ENCODE data around the gene SYNE2. TPM values are rescaled to one million over a fixed set of nuclear protein-coding genes. Genes with fewer than 3 reads are reported as not detected.
"Not testable (repeated sequence)": the region's sequence is repeated elsewhere in the genome, so short reads cannot be mapped to it uniquely, and the experiment has no call there.

The SYNE2 gene
- total RNA-seq (348 TPM), polyA plus RNA-seq (10 to 100 TPM; 25.6 to 44.9 (median 32.2) TPM)

DNA sequence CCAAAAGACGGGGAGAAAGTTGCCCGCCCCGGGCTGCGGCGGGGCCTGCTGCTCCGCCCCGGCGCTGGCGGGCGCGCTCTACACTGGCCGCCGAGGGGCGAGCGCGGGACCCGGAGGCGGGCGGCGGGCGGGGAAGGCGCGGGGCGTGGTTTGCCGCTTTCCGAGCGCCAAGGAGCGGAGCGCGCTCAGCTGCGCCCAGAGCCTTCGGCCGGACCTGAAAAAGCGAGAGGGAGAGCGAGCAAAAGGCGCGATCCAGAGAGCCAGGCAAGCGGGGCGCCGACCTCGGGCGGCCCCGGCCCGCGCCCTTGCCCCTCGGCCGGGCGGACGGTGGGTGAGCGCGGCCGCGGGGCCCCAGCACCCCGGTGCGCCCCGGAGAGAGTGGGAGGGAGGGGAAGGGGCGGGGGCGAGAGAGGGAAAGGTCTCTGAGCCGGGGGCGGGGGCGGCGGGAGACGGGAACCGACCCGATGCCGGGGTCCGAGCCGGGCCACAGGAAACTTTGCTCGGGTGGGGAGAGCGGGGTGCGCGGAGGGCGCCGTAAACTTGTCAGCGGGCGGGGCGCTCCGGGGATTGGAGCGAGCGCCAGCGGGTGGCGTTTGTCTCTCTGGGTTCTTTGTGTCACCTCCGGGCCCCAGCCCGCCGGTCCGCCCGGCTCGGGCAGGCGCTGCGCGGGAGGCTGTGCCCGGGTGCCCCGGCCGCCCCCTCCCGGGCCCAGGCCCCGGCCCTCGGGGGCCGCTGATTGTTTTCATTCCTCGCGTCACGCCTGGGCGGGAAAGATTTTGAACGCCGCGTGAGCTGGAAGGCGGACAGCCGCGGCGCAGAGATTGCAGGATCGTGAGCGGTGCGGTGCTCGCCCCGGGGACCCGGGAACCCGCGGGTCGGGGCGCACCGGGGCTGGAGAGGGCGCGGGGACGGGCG, at the start of gene SYNE2:
SYNE2 (plus strand) TSS at position 188 of the 915 bp plus-strand sequence. CDS start 56,145 bp downstream, outside the sequence.
- H3K36me3 ChIP-seq (ENCODE audit: control insufficient read depth, insufficient read depth, low read length): no peaks in the 10 kb centered on the region
- H3K4me3 Mint-ChIP-seq: peak within 1 kb of the TSS; percentile 85 to 99 (median 96)
- H3K4me3 ChIP-seq (ENCODE audit: low read depth, low read length): peak within 1 kb of the TSS; percentile 97
- H3K27ac Mint-ChIP-seq: peak within 1 kb of the TSS; percentile 90 to 95 (median 94)
- H3K9me3 Mint-ChIP-seq: peaks cover 0 to 4% (median 0%) of the 10 kb centered on the region in 7 donors
- peaks cover 46% of the 10 kb centered on the region for H3K4me1 ChIP-seq (ENCODE audit: control insufficient read depth, insufficient read depth, low read length, poor library complexity, severe bottlenecking)
- peaks cover 4% of the 10 kb centered on the region for H3K36me3 Mint-ChIP-seq
- DNase-seq (peak; percentile 74 to 85 (median 80)), ATAC-seq (ENCODE audit: low read depth in 2 of 2) (peak; percentile 84 to 85)
- peaks cover 28 to 45% (median 39%) of the 10 kb centered on the region in 4 donors for H3K4me1 Mint-ChIP-seq
- H3K9me3 ChIP-seq (ENCODE audit: control insufficient read depth in 2 of 2, low read length in 2 of 2): no peaks in the 10 kb centered on the region
- H3K27ac ChIP-seq (ENCODE audit: insufficient read depth, low read length, poor library complexity, severe bottlenecking): peak within 1 kb of the TSS; percentile 81
- H3K27me3 ChIP-seq (ENCODE audit: control insufficient read depth, insufficient read depth, low read length): no peaks in the 10 kb centered on the region
- H3K27me3 Mint-ChIP-seq: no peaks in the 10 kb centered on the region

GRCh38 chr14:63803221-63803791, 49.5 kb upstream of the SYNE2 start:
- not testable (repeated sequence) for H3K4me1 ChIP-seq (ENCODE audit: control insufficient read depth, insufficient read depth, low read length, poor library complexity, severe bottlenecking); H3K9me3 Mint-ChIP-seq; H3K4me1 Mint-ChIP-seq; H3K9me3 ChIP-seq (ENCODE audit: control insufficient read depth in 2 of 2, low read length in 2 of 2); H3K27ac ChIP-seq (ENCODE audit: insufficient read depth, low read length, poor library complexity, severe bottlenecking); DNase-seq; H3K27ac Mint-ChIP-seq; H3K27me3 ChIP-seq (ENCODE audit: control insufficient read depth, insufficient read depth, low read length); H3K4me3 Mint-ChIP-seq; ATAC-seq (ENCODE audit: low read depth in 2 of 2); H3K4me3 ChIP-seq (ENCODE audit: low read depth, low read length); H3K36me3 ChIP-seq (ENCODE audit: control insufficient read depth, insufficient read depth, low read length); H3K36me3 Mint-ChIP-seq
- H3K27me3 Mint-ChIP-seq: peaks cover 12% of the 10 kb centered on the region

GRCh38 chr14:63806064-63806463, 46.7 kb upstream of the SYNE2 start:
- not testable (repeated sequence) for H3K4me1 ChIP-seq (ENCODE audit: control insufficient read depth, insufficient read depth, low read length, poor library complexity, severe bottlenecking); H3K27me3 ChIP-seq (ENCODE audit: control insufficient read depth, insufficient read depth, low read length); H3K27ac ChIP-seq (ENCODE audit: insufficient read depth, low read length, poor library complexity, severe bottlenecking); H3K4me3 ChIP-seq (ENCODE audit: low read depth, low read length); H3K36me3 Mint-ChIP-seq; ATAC-seq (ENCODE audit: low read depth in 2 of 2); H3K27ac Mint-ChIP-seq; H3K4me1 Mint-ChIP-seq; H3K27me3 Mint-ChIP-seq; H3K9me3 Mint-ChIP-seq; H3K4me3 Mint-ChIP-seq; H3K36me3 ChIP-seq (ENCODE audit: control insufficient read depth, insufficient read depth, low read length); DNase-seq; H3K9me3 ChIP-seq (ENCODE audit: control insufficient read depth in 2 of 2, low read length in 2 of 2)

DNA sequence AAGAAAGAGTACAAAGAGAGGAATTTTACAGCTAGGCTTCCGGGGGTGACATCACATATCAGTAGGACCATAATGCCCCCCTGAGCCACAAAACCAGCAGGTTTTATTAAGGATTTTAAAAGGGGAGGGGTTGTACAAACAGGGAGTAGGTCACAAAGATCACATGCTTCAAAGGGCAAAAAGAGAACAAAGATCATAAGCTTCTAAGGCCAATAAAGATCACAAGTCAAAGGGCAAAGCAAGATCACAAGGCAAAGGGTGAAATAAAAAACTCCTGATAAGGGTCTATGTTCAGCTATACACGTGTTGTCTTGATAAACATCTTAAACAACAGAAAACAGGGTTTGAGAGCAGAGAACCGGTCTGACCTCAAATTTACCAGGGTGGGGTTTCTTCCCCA, 41.1 kb upstream of the SYNE2 start:
- H3K4me1 Mint-ChIP-seq; H3K36me3 ChIP-seq (ENCODE audit: control insufficient read depth, insufficient read depth, low read length); H3K4me3 Mint-ChIP-seq; H3K4me3 ChIP-seq (ENCODE audit: low read depth, low read length); ATAC-seq (ENCODE audit: low read depth in 2 of 2); H3K27me3 ChIP-seq (ENCODE audit: control insufficient read depth, insufficient read depth, low read length); H3K36me3 Mint-ChIP-seq; H3K9me3 ChIP-seq (ENCODE audit: control insufficient read depth in 2 of 2, low read length in 2 of 2); H3K9me3 Mint-ChIP-seq; H3K27ac ChIP-seq (ENCODE audit: insufficient read depth, low read length, poor library complexity, severe bottlenecking); H3K4me1 ChIP-seq (ENCODE audit: control insufficient read depth, insufficient read depth, low read length, poor library complexity, severe bottlenecking); DNase-seq; H3K27ac Mint-ChIP-seq: not testable (repeated sequence)
- H3K27me3 Mint-ChIP-seq: peaks cover 10% of the 10 kb centered on the region

DNA sequence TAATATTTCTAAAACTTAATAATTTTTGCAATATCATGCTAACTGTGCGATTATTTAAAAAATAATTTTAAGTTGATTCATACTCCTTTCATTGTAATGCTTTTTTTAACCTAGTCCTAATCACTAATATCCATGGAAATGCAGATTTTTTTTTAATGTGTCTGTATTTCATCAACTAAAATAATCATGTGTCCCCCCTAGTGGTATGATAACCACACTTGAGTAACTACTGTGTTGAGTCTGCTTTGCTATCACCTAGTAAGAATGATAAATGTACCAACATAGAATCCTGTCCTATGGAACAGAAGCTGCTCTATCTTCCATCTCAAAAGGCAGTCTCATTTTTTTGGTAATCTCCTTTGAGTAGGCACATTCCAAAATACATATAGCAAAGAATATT, 19.1 kb upstream of the SYNE2 start:
- no peak overlapping the region for H3K4me3 ChIP-seq (ENCODE audit: low read depth, low read length)
- Mint-ChIP-seq H3K27me3 (peaks cover 16% of the 10 kb centered on the region), H3K4me3 (no peak overlapping the region), H3K4me1 (peaks cover 0 to 5% (median 0%) of the 10 kb centered on the region in 4 donors), H3K27ac (no peak overlapping the region), H3K36me3 (no peaks in the 10 kb centered on the region), H3K9me3 (peaks cover 0 to 1% (median 0%) of the 10 kb centered on the region in 7 donors)
- H3K36me3 ChIP-seq (ENCODE audit: control insufficient read depth, insufficient read depth, low read length): no peaks in the 10 kb centered on the region
- no peaks in the 10 kb centered on the region for H3K27me3 ChIP-seq (ENCODE audit: control insufficient read depth, insufficient read depth, low read length)
- no peaks in the 10 kb centered on the region for H3K9me3 ChIP-seq (ENCODE audit: control insufficient read depth in 2 of 2, low read length in 2 of 2)
- no peak overlapping the region for H3K27ac ChIP-seq (ENCODE audit: insufficient read depth, low read length, poor library complexity, severe bottlenecking)
- ATAC-seq (ENCODE audit: low read depth in 2 of 2) (no peak), DNase-seq (no peak)
- no peaks in the 10 kb centered on the region for H3K4me1 ChIP-seq (ENCODE audit: control insufficient read depth, insufficient read depth, low read length, poor library complexity, severe bottlenecking)

- Histone ChIP-seq H3K4me3 (ENCODE audit: low read depth, low read length) (no peak overlapping the region), H3K27me3 (ENCODE audit: control insufficient read depth, insufficient read depth, low read length) (no peaks in the 10 kb centered on the region), H3K27ac (ENCODE audit: insufficient read depth, low read length, poor library complexity, severe bottlenecking) (no peak overlapping the region), H3K4me1 (ENCODE audit: control insufficient read depth, insufficient read depth, low read length, poor library complexity, severe bottlenecking) (no peaks in the 10 kb centered on the region), H3K9me3 (ENCODE audit: control insufficient read depth in 2 of 2, low read length in 2 of 2) (peaks cover 0 to 12% of the 10 kb centered on the region in 2 experiments), H3K36me3 (ENCODE audit: control insufficient read depth, insufficient read depth, low read length) (no peaks in the 10 kb centered on the region)
- no peak overlapping the region for H3K27ac Mint-ChIP-seq
- ATAC-seq (ENCODE audit: low read depth in 2 of 2) (peak; percentile 63 to 64), DNase-seq (peak; percentile 23 to 62 (median 55))
- peaks cover 0 to 7% (median 2%) of the 10 kb centered on the region in 7 donors for H3K9me3 Mint-ChIP-seq
- no peaks in the 10 kb centered on the region for H3K36me3 Mint-ChIP-seq
- peaks cover 15% of the 10 kb centered on the region for H3K27me3 Mint-ChIP-seq
- peak overlapping the region in 1 of 4 donors; percentile 32 for H3K4me3 Mint-ChIP-seq
- peaks cover 3 to 5% (median 5%) of the 10 kb centered on the region in 4 donors for H3K4me1 Mint-ChIP-seq
Observed at GRCh38 chr14:63840981-63841380, 11.8 kb upstream of the SYNE2 start.

- DNase-seq (no peak), ATAC-seq (ENCODE audit: low read depth in 2 of 2) (no peak)
- no peaks in the 10 kb centered on the region for H3K36me3 Mint-ChIP-seq
- Histone ChIP-seq H3K4me3 (ENCODE audit: low read depth, low read length) (no peak overlapping the region), H3K4me1 (ENCODE audit: control insufficient read depth, insufficient read depth, low read length, poor library complexity, severe bottlenecking) (no peaks in the 10 kb centered on the region), H3K36me3 (ENCODE audit: control insufficient read depth, insufficient read depth, low read length) (no peaks in the 10 kb centered on the region), H3K27ac (ENCODE audit: insufficient read depth, low read length, poor library complexity, severe bottlenecking) (no peak overlapping the region), H3K9me3 (ENCODE audit: control insufficient read depth in 2 of 2, low read length in 2 of 2) (peaks cover 0 to 12% of the 10 kb centered on the region in 2 experiments), H3K27me3 (ENCODE audit: control insufficient read depth, insufficient read depth, low read length) (no peaks in the 10 kb centered on the region)
- H3K27me3 Mint-ChIP-seq: peaks cover 5% of the 10 kb centered on the region
- no peak overlapping the region for H3K4me3 Mint-ChIP-seq
- peaks cover 0 to 6% (median 4%) of the 10 kb centered on the region in 4 donors for H3K4me1 Mint-ChIP-seq
- peaks cover 0 to 7% (median 2%) of the 10 kb centered on the region in 7 donors for H3K9me3 Mint-ChIP-seq
- H3K27ac Mint-ChIP-seq: no peak overlapping the region
Observed at GRCh38 chr14:63843796-63844195, 9.0 kb upstream of the SYNE2 start.
